ENCODE results near the gene PTPRN2.

The PTPRN2 gene

DNA sequence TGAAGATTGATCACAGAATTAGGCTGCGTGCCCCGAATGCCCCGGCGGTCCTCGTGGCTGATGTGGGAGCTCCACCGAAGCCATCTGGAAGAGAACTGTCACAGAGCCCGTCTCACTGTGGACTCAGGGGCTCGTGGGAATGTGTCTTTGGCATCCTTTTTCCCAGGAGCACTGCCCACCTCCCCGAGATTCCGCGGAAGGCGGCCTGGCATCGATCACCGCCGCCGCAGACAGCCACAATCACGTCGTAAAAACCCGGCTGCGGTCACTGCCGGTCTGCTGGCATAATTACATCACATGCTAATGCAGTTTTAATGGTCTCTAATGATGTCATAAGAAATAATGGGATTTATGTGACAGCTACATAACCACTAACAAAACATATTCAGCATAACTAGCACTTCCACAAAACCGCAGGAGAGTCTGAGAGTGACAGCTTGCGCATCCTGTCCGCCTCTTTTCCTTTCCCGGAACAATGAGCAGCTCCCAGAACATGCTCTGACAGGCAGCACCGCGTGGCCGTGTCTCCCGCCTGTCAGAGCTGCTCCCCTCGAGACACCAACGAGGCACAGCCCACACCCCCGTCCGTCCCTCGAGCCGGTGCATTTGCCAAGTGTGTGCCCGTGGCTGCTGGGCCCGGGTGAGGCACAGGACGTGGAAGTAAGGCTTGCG, 490.0 kb downstream of the PTPRN2 start:
- DNase-seq = no peak
- in situ Hi-C loops (cut with HindIII; ENCODE audit: low pct_ligation_motif_present, low pct_unique_long_range_greater_than_20kb, low sequenced_read_pairs) = no loop called here

DNA sequence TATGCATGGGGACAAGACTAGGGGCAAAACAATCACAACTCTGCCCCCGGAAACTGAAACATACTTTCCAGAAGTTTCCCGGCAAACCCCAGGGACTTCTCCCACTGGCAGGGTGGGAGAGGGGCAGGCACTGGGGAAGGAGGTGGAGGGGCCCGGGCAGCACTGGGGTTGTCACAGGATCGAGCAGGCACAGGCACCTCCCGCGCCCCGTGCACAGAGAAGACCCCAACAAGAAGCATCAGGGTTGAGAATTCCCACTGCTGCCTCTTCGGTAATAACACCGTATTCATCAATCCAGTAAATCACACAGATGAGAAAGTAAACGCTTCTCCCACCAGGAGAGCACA, 490.5 kb downstream of the PTPRN2 start:
- no peak for DNase-seq
- in situ Hi-C loops (cut with HindIII; ENCODE audit: low pct_ligation_motif_present, low pct_unique_long_range_greater_than_20kb, low sequenced_read_pairs) = no loop called here

DNA sequence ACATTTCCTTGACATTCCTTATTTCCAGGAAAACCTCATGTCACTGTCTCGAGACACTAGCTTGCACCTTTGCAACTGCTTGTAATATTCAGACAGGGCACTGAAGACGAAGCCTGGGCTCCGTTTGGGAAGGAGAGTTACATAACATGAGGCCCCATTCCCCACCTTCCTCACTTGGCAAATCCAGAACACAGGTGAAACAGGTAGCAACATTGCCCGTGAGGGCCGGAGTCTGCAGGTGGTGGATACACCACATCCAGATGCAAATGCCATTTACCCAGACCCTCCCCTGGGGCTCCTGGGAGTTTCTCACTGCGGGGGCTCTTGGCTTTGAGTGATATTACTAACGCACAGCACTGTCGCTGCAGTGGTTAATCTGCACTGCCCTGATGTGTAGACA, 491.0 kb downstream of the PTPRN2 start:
- no peak for DNase-seq
- in situ Hi-C loops (cut with HindIII; ENCODE audit: low pct_ligation_motif_present, low pct_unique_long_range_greater_than_20kb, low sequenced_read_pairs) = no loop called here

DNA sequence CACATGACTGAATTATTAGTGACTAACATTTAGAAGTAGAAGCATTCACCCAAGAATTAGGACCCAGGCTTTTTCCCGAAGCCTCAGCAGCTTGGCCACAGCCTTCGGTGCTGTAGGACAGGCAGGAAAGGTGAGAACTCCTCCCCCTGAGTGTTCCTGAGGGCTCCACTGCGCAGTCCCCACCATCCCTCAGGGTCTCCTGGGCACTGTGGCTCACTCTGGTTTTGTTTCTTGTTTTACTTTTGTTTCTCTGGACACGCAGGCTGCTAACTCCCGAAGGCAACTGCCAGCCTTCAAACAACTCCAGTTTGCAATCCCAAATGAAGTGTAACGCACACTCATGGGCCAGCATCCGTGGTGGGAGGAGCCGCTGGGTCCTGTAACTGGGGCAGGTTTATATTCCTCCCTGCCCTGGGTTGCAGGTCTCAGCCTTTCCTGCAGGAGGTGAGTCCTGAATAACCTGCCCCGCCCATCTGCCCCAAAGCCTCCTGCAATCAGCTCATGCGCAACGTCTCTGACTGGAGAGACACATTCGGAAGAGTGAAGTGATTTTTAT, 492.9 kb downstream of the PTPRN2 start:
- DNase-seq = no peak
- in situ Hi-C loops (cut with HindIII; ENCODE audit: low pct_ligation_motif_present, low pct_unique_long_range_greater_than_20kb, low sequenced_read_pairs) = no loop called here

DNA sequence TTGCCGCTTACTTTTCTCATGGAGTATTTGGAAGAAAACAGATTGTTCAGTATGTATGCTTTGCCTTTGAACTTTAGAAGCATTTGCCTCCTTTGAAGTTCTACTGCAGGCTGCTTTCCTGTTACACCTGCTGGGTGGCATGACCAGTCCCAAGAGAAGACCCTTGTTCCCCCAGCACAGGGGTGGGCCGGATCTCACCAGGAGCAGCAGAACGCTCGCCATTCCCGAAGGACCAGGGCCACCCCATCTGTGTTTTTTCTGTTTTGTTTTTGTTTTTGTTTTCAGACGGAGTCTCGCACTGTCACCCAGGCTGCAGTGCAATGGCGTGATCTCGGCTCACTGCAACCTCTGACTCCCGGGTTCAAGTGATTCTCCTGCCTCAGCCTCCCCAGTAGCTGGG, 493.6 kb downstream of the PTPRN2 start:
- in situ Hi-C loops (cut with HindIII; ENCODE audit: low pct_ligation_motif_present, low pct_unique_long_range_greater_than_20kb, low sequenced_read_pairs) = no loop called here

DNA sequence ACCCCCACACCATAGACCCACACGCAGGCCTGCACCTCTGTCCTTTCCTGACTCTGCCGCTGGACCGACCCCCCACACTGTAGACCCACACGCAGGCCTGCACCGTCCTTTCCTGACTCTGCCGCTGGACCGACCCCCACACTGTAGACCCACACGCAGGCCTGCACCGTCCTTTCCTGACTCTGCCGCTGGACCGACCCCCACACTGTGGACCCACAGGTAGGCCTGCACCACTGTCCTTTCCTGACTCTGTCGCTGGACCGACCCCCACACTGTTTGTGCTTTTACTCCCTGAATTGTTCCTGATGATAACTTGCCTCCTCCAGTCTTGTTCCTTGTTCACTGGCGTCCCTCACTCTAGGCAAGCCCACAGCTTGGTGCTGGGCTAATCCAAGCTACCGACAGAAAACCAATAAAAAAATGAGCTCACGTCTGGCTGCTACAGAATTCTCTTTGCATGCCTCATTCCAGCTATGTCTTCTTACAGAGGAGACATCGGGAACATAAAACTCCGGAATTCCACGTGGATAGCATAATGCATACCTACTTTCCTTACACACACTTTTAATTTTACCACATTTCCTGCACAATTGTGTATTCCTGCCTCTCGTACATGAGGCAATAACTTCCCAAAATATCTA, 494.3 kb downstream of the PTPRN2 start:
- in situ Hi-C loops (cut with HindIII; ENCODE audit: low pct_ligation_motif_present, low pct_unique_long_range_greater_than_20kb, low sequenced_read_pairs) = no loop called here
- no peak for DNase-seq

More for the DNA sequence above, 493.6 kb downstream of the PTPRN2 start:
- no peak for DNase-seq

DNA sequence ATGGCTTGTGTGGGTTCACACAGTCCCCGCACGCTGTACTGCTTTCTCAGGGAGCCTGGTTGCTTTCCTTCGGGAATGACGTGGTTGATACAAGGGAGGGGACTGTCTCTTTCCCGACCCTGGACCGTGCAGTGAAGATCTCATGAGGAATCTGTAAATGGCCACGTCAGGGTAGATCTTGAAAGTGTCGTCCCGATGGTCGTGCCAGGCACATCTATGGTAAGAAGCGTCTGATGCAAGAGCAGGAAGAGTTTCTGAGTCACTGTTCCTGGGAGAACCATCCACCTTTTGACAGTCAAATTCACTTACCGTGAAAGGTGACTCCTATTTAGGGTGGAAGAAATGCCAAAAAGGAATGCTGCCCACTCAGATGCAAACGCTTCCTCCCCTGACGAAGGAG, 500.4 kb downstream of the PTPRN2 start:
- no peak for DNase-seq
- in situ Hi-C loops (cut with HindIII; ENCODE audit: low pct_ligation_motif_present, low pct_unique_long_range_greater_than_20kb, low sequenced_read_pairs) = no loop called here

DNA sequence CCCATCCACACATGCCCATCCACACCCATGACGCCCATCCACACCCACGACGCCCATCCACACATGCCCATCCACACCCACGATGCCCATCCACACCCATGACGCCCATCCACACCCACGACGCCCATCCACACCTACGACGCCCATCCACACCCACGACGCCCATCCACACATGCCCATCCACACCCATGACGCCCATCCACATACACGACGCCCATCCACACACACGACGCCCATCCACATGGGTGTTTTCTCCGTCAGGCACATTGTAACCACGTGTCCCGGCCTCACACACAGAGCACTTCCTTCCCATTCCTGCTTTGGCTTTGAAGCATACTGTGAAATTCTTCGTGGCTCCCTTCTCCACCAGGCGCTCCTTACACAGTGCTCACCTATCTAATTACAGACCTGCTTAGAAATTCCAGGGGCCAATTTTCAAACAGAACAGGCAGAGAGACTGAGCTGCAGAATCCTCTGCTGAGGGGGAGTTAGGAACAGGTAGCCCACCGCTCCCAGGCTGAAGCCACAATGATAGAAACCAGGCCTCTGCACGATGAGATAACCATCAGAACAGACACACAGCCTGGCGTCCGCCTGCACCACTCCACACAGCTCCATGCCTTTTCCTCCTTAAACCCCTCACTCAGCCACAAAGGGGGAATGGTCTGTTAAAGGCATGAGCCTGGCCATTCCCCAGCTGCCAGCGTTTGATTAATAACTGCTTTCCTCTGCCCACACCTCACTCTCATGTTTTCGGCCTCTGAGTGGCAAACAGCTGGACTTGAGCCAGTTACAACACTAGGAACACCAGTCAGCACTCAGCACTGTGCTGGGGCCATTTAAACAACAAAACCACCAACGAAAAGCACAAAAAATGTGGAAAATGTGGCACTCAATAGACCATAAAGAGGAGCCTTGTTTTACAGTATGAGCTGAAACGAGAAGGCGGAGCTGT, 501.6 kb downstream of the PTPRN2 start:
- in situ Hi-C loops (cut with HindIII; ENCODE audit: low pct_ligation_motif_present, low pct_unique_long_range_greater_than_20kb, low sequenced_read_pairs) = no loop called here
- no peak for DNase-seq

DNA sequence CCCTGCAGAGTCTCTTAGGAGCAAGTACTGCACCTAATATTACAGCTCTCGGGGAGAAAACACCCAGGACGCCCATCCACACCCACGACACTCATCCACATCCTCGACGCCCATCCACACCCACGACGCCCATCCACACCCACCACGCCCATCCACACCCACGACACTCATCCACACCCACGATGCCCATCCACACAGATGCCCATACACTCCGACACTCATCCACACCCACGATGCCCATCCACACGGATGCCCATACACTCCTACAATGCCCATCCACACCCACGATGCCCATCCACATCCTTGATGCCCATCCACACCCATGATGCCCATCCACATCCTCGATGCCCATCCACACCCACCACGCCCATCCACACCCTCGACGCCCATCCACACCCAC, 503.1 kb downstream of the PTPRN2 start:
- in situ Hi-C loops (cut with HindIII; ENCODE audit: low pct_ligation_motif_present, low pct_unique_long_range_greater_than_20kb, low sequenced_read_pairs) = no loop called here
- DNase-seq = no peak

DNA sequence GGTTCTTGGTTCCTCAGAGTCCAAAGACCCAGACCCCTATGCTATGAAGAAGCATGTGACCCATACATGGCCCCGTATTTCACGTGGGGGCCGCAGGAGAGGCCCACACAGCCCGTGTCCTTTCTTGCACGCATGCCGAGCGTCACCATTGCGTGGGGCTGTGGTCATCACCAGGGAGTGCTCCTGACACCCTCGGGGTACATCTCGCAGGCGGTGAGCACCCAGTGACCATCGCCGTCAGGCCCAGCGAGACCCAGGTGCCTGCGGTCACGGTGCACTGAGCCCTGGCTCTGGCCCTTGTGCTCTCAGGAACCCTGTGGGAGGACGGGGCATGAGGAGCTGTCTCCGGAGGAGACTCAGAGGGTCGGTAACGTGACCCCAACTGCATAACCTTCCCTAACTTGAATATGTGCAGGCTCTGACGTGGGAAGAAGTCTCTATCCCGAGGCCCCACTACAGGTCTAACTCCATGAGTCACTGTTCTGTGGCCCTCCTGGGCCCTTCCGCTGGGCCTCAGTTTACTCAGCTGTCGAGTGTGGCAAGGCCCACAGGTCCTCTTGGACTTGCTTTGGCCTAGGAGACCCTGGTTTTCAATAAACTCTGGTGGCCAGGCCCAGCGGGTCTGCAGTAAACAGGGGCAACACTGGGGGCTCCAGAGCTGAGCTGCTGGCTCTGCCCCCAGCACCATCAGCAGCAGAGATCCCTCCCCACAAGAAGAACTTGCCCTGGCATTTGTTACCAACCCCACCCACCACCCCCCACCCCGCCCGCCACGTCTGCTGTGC, 503.9 kb downstream of the PTPRN2 start:
- no peak for DNase-seq
- in situ Hi-C loops (cut with HindIII; ENCODE audit: low pct_ligation_motif_present, low pct_unique_long_range_greater_than_20kb, low sequenced_read_pairs) = no loop called here

DNA sequence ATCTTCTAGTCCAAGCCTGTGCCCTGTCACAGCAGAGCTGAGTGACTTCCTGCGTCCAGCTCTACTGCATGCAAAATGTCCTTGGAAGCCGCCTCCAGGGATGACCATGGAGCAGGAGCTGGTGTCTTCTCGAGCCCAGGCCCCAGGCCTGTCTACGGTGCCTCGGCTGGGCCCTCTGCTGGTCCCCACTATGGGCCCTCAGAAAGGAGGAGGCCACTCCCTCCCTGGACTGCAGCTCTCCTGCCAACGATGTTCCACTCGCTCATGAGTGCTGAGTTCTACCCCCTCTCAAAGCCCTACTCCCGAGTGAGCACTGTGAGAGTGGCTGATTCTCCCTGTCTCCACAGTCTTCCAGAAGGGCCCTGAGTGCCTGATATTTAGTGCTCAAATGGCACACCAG, 504.9 kb downstream of the PTPRN2 start:
- in situ Hi-C loops (cut with HindIII; ENCODE audit: low pct_ligation_motif_present, low pct_unique_long_range_greater_than_20kb, low sequenced_read_pairs) = no loop called here
- DNase-seq = no peak

DNA sequence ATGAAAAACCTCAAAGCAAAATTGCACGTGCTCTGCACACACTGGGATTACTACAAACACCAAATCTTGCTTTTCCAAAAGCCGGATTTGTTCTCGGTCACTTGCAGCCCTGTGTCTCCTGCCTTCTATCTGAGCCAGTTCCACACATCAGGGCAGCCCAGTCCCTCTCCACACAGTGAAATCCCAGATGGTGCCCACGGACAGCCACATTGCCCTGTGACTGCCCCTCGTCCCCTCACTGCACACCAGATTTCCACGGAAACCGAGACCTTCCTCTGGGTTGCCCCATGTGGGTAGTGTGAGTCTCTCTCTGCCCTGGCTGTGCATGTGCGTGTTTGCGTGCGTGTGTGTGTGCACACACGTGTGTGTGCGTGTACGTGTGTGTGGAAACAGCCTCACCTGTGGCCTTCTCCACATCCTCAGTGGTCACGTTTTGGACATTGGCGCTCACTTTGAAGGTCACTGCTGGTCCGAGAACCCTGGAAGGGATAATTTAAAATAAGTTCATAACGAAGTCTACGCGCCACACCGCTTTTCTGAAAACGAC, 506.7 kb downstream of the PTPRN2 start:
- in situ Hi-C loops (cut with HindIII; ENCODE audit: low pct_ligation_motif_present, low pct_unique_long_range_greater_than_20kb, low sequenced_read_pairs) = no loop called here
- DNase-seq = no peak

DNA sequence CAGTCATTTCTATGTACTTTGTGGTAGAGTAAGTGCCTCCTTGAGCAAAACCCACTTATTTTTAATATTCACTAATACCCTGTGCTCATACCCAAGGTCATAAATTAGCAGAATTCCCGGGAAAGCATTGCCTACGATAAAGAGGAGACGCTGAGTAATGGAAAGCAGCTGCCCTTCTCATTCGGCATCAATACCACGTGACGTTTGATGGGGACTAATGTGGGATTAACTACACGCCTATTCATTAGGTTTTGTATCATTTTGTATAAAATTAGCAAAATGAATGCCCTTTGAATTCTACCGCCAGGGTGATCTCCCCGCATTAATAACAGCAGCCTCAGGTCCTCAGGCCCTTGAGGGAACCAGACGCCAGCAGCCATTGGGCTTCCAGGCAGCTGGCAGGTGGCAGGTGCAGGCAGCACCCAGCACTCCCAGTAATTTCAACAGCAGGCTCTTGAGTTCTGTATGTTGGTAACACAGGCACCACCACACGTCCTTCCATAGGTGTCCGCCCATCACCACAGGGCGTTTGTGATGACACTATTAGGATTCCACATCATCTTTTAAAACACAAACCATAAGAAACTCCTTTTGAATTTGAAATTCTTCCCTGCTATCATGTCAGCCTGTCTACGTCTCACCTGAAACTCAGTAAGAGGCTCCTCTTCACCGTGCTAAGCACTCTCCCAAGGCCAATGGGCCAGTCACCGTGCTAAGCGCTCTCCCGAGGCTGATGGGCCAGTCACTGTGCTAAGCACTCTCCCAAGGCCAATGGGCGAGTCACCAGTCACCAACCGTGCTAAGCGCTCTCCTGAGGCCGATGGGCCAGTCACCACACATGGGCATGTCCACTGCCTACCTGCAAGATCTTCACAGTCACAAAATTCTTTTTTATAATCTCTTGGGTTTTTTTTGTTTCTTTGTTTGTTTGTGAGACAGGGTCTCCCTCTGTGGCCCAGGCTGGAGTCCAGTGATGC, 509.4 kb downstream of the PTPRN2 start:
- DNase-seq = no peak
- in situ Hi-C loops (cut with HindIII; ENCODE audit: low pct_ligation_motif_present, low pct_unique_long_range_greater_than_20kb, low sequenced_read_pairs) = no loop called here

DNA sequence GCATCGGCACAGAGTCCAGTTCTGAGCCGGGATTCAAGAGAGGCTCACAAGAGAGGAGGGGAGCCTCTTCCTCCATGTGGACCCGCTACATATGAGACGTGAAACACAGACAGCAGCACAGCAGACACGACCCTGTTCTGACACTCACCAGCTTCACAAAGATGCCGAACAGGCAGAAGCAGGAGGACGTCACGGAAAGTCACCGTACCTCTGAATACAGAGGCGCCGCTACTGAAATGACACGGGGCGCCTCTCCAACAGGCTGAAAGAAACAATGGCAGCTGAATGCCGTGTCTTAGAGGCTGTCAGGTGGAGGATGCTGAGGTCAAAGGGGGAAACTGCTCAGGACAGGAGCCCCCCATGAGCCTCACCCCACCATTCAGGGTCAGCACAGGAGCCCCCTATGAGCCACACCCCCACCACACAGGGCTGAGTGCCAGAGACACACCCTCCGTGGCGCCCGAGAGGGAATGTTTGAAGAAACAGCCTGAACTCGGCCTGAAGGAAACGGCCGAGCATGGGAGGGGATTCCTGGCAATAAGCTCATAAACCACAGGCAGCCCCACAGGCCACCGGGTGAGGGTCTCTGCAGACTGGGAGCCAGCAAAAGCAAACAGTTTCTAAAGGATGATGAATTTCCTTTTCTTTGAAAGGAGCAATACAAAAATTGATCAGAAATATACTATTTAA, 510.3 kb downstream of the PTPRN2 start:
- no peak for DNase-seq
- in situ Hi-C loops (cut with HindIII; ENCODE audit: low pct_ligation_motif_present, low pct_unique_long_range_greater_than_20kb, low sequenced_read_pairs) = no loop called here

DNA sequence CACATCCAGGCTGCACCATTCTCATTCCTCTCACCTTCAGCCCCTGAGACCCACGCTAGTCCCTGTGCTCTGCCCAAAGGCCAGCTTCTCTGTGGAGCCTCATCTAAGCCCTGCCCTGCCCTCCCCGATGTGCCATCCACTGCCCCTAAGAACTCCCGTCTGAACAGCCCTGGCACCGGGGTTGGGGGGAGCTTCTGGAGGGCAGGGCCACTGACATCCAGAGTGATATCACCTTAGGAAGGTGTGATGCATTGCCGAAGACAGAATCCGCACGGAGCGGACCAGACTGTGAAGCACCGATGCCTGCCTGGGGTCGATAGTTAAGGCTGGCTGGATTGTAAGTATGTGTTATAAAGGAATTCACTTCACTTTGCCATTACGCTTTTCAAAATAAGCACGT, 511.0 kb downstream of the PTPRN2 start:
- no peak for DNase-seq
- in situ Hi-C loops (cut with HindIII; ENCODE audit: low pct_ligation_motif_present, low pct_unique_long_range_greater_than_20kb, low sequenced_read_pairs) = no loop called here

DNA sequence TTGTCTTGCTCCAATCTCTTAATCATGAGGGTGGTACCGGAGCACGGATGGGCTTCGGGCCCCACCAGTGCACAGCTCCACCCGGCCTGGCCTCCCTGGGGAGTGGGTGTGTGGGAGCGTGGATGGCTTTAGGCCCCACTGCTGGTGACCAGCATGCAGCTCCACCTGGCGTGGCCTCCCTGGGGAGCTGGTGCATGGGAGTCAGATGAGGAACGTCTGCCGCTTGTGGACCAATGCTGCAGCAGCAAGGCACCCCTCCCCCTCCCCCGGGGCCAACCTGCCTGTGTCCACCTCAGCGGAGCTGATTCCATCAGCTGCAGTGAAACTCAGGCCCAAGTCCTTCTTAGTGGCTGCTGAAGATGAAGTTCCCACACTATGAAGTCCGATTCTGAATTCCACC, 511.4 kb downstream of the PTPRN2 start:
- DNase-seq = no peak
- in situ Hi-C loops (cut with HindIII; ENCODE audit: low pct_ligation_motif_present, low pct_unique_long_range_greater_than_20kb, low sequenced_read_pairs) = no loop called here

DNA sequence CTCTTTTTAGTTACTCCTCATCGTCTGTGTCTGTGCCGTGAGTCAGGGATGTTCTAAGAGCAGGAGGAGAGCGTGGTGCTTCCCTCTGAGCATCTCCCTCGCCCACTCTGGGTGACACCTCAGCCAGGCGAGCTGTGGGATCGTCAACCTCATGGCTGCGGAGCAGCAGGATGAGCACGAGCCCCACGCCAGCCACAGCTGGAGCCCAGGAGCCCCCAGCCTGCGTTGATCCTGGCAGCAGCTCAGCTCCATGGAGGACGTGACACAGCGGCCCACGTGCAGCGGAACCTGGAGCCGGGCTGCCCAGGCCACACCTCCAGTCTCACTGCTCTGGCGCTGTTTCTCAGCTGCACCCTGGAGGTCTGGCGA, 512.0 kb downstream of the PTPRN2 start:
- DNase-seq = no peak
- in situ Hi-C loops (cut with HindIII; ENCODE audit: low pct_ligation_motif_present, low pct_unique_long_range_greater_than_20kb, low sequenced_read_pairs) = no loop called here

Measured in ACHN (cell line).